Pancreas (tissue), 10 donors: ENCODE results near the gene ITGB7. TPM values are rescaled to one million over a fixed set of nuclear protein-coding genes. Genes with fewer than 3 reads are reported as not detected.
A peak's percentile ranks its signal among the peaks of the same experiment; 100 is the strongest.

Experiments
- ATAC-seq, 4 donors: fragments of 200-7000 bp; cut with Tn5 transposase; one replicate each; pipeline versions ENCODE4 v1.8.0 to v1.9.1; 2020; ENCODE audit warnings: mild to moderate bottlenecking in 4 of 4, moderate library complexity in 4 of 4
- DNase-seq, 6 donors: peaks; one replicate each; pipeline ENCODE4 v3.0.0-alpha.2; 2020
- FAIRE-seq: peaks from 2 replicates; lab custom pipeline; 2012; peaks lifted over from hg19 to GRCh38; lab: Jason Lieb, UNC
- H3K27ac ChIP-seq, 4 donors: fragments of 200-600 bp; sonication (generic); 1 replicate in 3 of 4; 2 replicates in 1 of 4; pipeline versions ENCODE4 v1.5.0 to v1.8.0; 2020
- H3K27me3 ChIP-seq, 4 donors: fragments of 200-600 bp; one replicate each; pipeline ENCODE4 v1.8.0; 2021
- H3K36me3 ChIP-seq, 3 donors: fragments of 200-600 bp; sonication (generic) in 1 of 3; one replicate each; pipeline versions ENCODE4 v1.5.0 to v1.8.0; 2020 to 2021
- H3K4me1 ChIP-seq, 3 donors: fragments of 200-600 bp; one replicate each; pipeline ENCODE4 v1.8.0; 2021
- H3K4me3 ChIP-seq, 4 donors: fragments of 200-600 bp; sonication (generic) in 2 of 4; one replicate each; pipeline versions ENCODE4 v1.5.0 to v1.8.0; 2020 to 2021
- H3K9me3 ChIP-seq, 4 donors: fragments of 200-600 bp; one replicate each; pipeline ENCODE4 v1.8.0; 2021
- CTCF ChIP-seq, 4 donors: fragments of 200-600 bp; sonication (generic) in 3 of 4; IDR thresholded peaks; one replicate each; pipeline versions ENCODE4 v1.5.0 to v1.8.0; 2021; ENCODE audit warnings: antibody characterized with exemption in 4 of 4
- WGBS, 2 donors: extraction: QIAGEN DNeasy Blood & Tissue Kit; methylation state at CpG; one replicate each; pipeline ENCODE4 v1.1.7; 2013; 5-methylcytosine and 5-hydroxymethylcytosine counted together
- intact Hi-C, 3 donors: fragments of 100-400 bp; cut with DNase I; formaldehyde crosslinking; loops; one replicate each; pipeline versions ENCODE4 v1.11.1 to v1.14.2; 2022
- polyA plus RNA-seq, 2 donors: library from polyadenylated mRNA; stranded (reverse); fragments of 200-250 nt; gene quantifications; one replicate each; pipeline ENCODE4 v1.2.3, GENCODE V29; 2013
- total RNA-seq, 6 donors: library from RNA; stranded (reverse); fragmentation: NEBNext Ultra II Directional in 4 of 6; extraction: Animal tissue kit (Norgen Biotek cat#: 25700) in 4 of 6; gene quantifications; one replicate each; pipeline versions ENCODE4 v1.2.1 to v1.2.4, GENCODE V29; 2021 to 2023
- donor health status: healthy with polysubstance abuse.
- donor health status: DM: no; HTN: no; CAD: no; lungs with moderate emphysema.
- donor health status: DM: no; HTN: no; CAD: no.
- donor health status: control.
- donor health status: control.
- donor health status: Bipolar disorder and iron deficiency.
- donor health status: DM: yes; HTN: yes; CAD: no.
- donor health status: DM: no; HTN: no; CAD: no.
- donor health status: DM: no; HTN: no; CAD: no.
- donor health status: DM: yes; HTN: yes; CAD: no.

ITGB7 gene
- total and polyA plus RNA-seq, 8 donors, result 1.1 to 1.8 (median 1.6) TPM

- Histone ChIP-seq H3K4me1 (peaks cover 0 to 14% (median 5%) of the 10 kb centered on the region in 3 donors), H3K36me3 (no peaks in the 10 kb centered on the region), H3K9me3 (no peaks in the 10 kb centered on the region), H3K27me3 (no peaks in the 10 kb centered on the region), H3K4me3 (peak overlapping the region in 2 of 4 donors; percentile 49 to 66), H3K27ac (peak overlapping the region; percentile 97 to 98 (median 97))
- 42 to 58% methylated on average over 5 of the region's 5 CpGs for WGBS, 2 donors
- no peak for TF ChIP-seq CTCF (IDR thresholded peaks at IDR 0.05)
- peak in 1 of 6 donors; percentile 14 for DNase-seq
- intact Hi-C loops, result no loop called here
- no peak for ATAC-seq
- no peak for FAIRE-seq
Measured at GRCh38 chr12:53222170-53222721, 15.2 kb upstream of the ITGB7 start.

GRCh38 chr12:53221203-53222080 lies 14.4 kb upstream of the ITGB7 start:
- DNase-seq (peak; percentile 83 to 92 (median 89)), FAIRE-seq (no peak), ATAC-seq (peak; percentile 71 to 80 (median 76))
- Histone ChIP-seq H3K27ac (peak overlapping the region; percentile 97 to 98 (median 97)), H3K9me3 (no peaks in the 10 kb centered on the region), H3K4me1 (peaks cover 0 to 21% (median 5%) of the 10 kb centered on the region in 3 donors), H3K36me3 (no peaks in the 10 kb centered on the region), H3K4me3 (peak overlapping the region; percentile 16 to 66 (median 54)), H3K27me3 (no peaks in the 10 kb centered on the region)
- intact Hi-C loops, result no loop called here
- TF ChIP-seq CTCF (IDR thresholded peaks at IDR 0.05), result no peak
- WGBS, 2 donors, result 1% methylated on average over 58 to 72 of the region's 72 CpGs

GRCh38 chr12:53220694-53221202 lies 13.7 kb upstream of the ITGB7 start:
- Histone ChIP-seq H3K9me3 (no peaks in the 10 kb centered on the region), H3K36me3 (no peaks in the 10 kb centered on the region), H3K27me3 (no peaks in the 10 kb centered on the region), H3K4me1 (peaks cover 0 to 21% (median 5%) of the 10 kb centered on the region in 3 donors), H3K4me3 (peak overlapping the region; percentile 42 to 66 (median 54)), H3K27ac (peak overlapping the region; percentile 97 to 98 (median 97))
- no peak for TF ChIP-seq CTCF (IDR thresholded peaks at IDR 0.05)
- DNase-seq (peak; percentile 90 to 95 (median 92)), ATAC-seq (peak; percentile 79 to 90 (median 82)), FAIRE-seq (no peak)
- WGBS, 2 donors, result 0% methylated on average over 23 to 42 of the region's 42 CpGs
- intact Hi-C loops, result no loop called here

- peaks cover 0 to 21% (median 5%) of the 10 kb centered on the region in 3 donors for H3K4me1 ChIP-seq
- H3K27me3 ChIP-seq, result no peaks in the 10 kb centered on the region
- H3K9me3 ChIP-seq, result no peaks in the 10 kb centered on the region
- DNase-seq, result peak in 5 of 6 donors; percentile 44 to 75 (median 50)
- H3K4me3 ChIP-seq, result peak overlapping the region; percentile 42 to 66 (median 54)
- H3K27ac ChIP-seq, result peak overlapping the region; percentile 97 to 98 (median 97)
- TF ChIP-seq CTCF (IDR thresholded peaks at IDR 0.05), result no peak
- 0 to 1% methylated on average over 51 to 53 of the region's 53 CpGs for whole genome bisulfite sequencing, 2 donors
- FAIRE-seq, result no peak
- peaks cover 0 to under 1% (median 0%) of the 10 kb centered on the region in 3 donors for H3K36me3 ChIP-seq
- ATAC-seq, result peak; percentile 12 to 34 (median 31)
- intact Hi-C loops, result loop anchor here (5.0 to 10.0 kb wide), 2 partner anchors 32 to 65 kb away; a partner anchor contains a TSS
Measured at GRCh38 chr12:53219956-53220693, 13.1 kb upstream of the ITGB7 start.
